HepG2 (cell line): ENCODE data around the gene GDE1. TPM values are rescaled to one million over a fixed set of nuclear protein-coding genes. Genes with fewer than 3 reads are reported as not detected.
A peak's percentile ranks its signal among the peaks of the same experiment; 100 is the strongest.

Experiments used
- ATF1 ChIP-seq: IDR thresholded peaks from 2 replicates; pipeline ENCODE4 v1.6.1; 2016; ENCODE audit warnings: mild to moderate bottlenecking, control low read depth
- BHLHE40 ChIP-seq: IDR thresholded peaks from 2 replicates; pipeline ENCODE4 v1.6.1; 2011; ENCODE audit warnings: low read length, improper control_type of control experiment
- ERF ChIP-seq: IDR thresholded peaks from 2 replicates; pipeline ENCODE4 v1.6.1; 2018; ENCODE audit warnings: missing biosample characterization, missing genetic modification reagents
- IRX3 ChIP-seq: sonication (generic); formaldehyde crosslinking; IDR thresholded peaks from 2 replicates; pipeline ENCODE4 v1.8.1; 2023; ENCODE audit warnings: mild to moderate bottlenecking, low read depth, missing genetic modification reagents, borderline replicate concordance
- MAF1 ChIP-seq: sonication (generic); formaldehyde crosslinking; IDR thresholded peaks from 2 replicates; pipeline ENCODE4 v1.5.0; 2020; ENCODE audit warnings: missing genetic modification reagents, borderline replicate concordance
- NCOA5 ChIP-seq: sonication (generic); formaldehyde crosslinking; IDR thresholded peaks from 2 replicates; pipeline ENCODE4 v1.4.0; 2020; ENCODE audit warnings: missing genetic modification reagents
- SALL1 ChIP-seq: sonication (generic); formaldehyde crosslinking; IDR thresholded peaks from 2 replicates; pipeline ENCODE4 v1.8.0; 2022; ENCODE audit warnings: mild to moderate bottlenecking, missing genetic modification reagents
- TAF1 ChIP-seq: sonication (generic); formaldehyde crosslinking; IDR thresholded peaks from 2 replicates; pipeline ENCODE4 v1.4.0; 2020; ENCODE audit warnings: missing genetic modification reagents
- TCF7L2 ChIP-seq: IDR thresholded peaks from 2 replicates; pipeline ENCODE4 v1.6.1; 2011; ENCODE audit warnings: mild to moderate bottlenecking, low read depth, low read length, moderate library complexity
- TEAD2 ChIP-seq: sonication (generic); formaldehyde crosslinking; IDR thresholded peaks from 2 replicates; pipeline ENCODE4 v1.9.0; 2021; ENCODE audit warnings: missing genetic modification reagents
- ZNF607 ChIP-seq: sonication (generic); formaldehyde crosslinking; IDR thresholded peaks from 2 replicates; pipeline ENCODE4 v1.5.1; 2020; ENCODE audit warnings: missing genetic modification reagents, mild to moderate bottlenecking, borderline replicate concordance
- polyA plus RNA-seq, 8 experiments: library from polyadenylated mRNA; depleted of rRNA in 3 of 8; stranded (reverse) in 7 of 8; unstranded in 1 of 8; fragments of >200 nt; fragmentation: Illumina TruSeq in 4 of 8; extraction: Trizol in 4 of 8; gene quantifications; 2 replicates each; pipeline versions ENCODE4 v1.2.1 to v1.2.3, GENCODE V29; 2011 to 2016; ENCODE audit warnings: low read depth in 4 of 8, missing spikeins in 1 of 8, mixed read lengths in 1 of 8; ENCODE audit not compliant: insufficient read depth in 1 of 8
- total RNA-seq, 5 experiments: library from RNA; depleted of rRNA; stranded (reverse); fragments of >200 nt; fragmentation: Illumina TruSeq; extraction: Trizol; gene quantifications; 2 replicates each; pipeline ENCODE4 v1.2.3, GENCODE V29; 2016; ENCODE audit warnings: low read depth in 1 of 5
- TF ChIP-seq, protein P1 (sequence below), 2 experiments: sonication (generic) in 1 of 2; formaldehyde crosslinking in 1 of 2; IDR thresholded peaks; 2 replicates each; pipeline versions ENCODE4 v1.6.1 to v1.9.0; 2014 to 2022; ENCODE audit warnings: antibody characterized with exemption in 1 of 2, borderline replicate concordance in 1 of 2, inconsistent platforms in 1 of 2, low read depth in 1 of 2, missing genetic modification reagents in 1 of 2
- TF ChIP-seq, protein P2 (sequence below), 2 experiments: sonication (generic) in 1 of 2; formaldehyde crosslinking in 1 of 2; IDR thresholded peaks; 2 replicates each; pipeline versions ENCODE4 v1.4.0 to v1.6.1; 2018 to 2020; ENCODE audit warnings: missing genetic modification reagents in 2 of 2, borderline replicate concordance in 1 of 2, low read depth in 1 of 2, mild to moderate bottlenecking in 1 of 2, missing biosample characterization in 1 of 2
- TF ChIP-seq, protein P3 (sequence below): fragments of 450-650 bp; IDR thresholded peaks from 2 replicates; pipeline ENCODE4 v1.6.1; 2017; ENCODE audit warnings: mild to moderate bottlenecking
- TF ChIP-seq, protein P4 (sequence below): sonication (generic); formaldehyde crosslinking; IDR thresholded peaks from 2 replicates; pipeline ENCODE4 v1.4.0; 2020; ENCODE audit warnings: missing genetic modification reagents
- TF ChIP-seq, protein P5 (sequence below): sonication (generic); formaldehyde crosslinking; IDR thresholded peaks from 2 replicates; pipeline ENCODE4 v1.5.0; 2020; ENCODE audit warnings: missing genetic modification reagents, mild to moderate bottlenecking, borderline replicate concordance

GDE1 gene
- total and polyA plus RNA-seq, 2 of the 13 experiments (the other 11 are each of a cell fraction or from before 2014, with no cell fraction given) = 35.9 to 59.0 TPM

DNA sequence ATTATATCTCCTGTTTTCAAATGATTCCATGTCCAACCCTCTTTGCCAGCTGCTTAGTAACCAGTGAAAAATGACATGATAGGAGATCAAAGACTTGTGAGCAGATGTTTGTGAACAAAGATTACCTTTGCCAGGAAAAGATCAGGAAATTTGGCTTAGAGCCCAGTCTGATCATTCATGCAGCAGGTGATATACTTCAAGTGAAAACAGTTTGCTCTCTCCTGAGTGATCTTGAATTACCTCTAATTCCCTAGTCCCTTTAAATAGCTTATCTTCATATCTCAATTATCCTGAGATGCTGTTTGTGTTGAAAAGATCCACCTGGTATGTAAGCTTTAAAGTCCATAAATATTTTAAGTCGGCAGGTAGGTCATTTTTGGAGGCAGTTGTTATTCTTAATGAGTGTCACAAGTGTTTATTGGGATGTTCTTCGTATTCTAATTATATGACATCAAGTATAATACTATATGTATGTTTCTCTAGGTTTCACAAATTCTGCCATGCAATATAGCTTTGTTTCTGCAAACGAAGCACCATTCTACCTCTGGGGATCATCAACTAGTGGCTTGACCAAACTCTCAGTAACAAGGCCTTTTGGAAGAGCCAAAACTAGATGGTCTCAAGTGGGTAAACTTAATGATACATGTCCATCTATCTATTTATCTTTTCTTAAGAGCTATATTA, 20.4 kb upstream of the GDE1 start (continued):
- TF ChIP-seq, protein P1, sequence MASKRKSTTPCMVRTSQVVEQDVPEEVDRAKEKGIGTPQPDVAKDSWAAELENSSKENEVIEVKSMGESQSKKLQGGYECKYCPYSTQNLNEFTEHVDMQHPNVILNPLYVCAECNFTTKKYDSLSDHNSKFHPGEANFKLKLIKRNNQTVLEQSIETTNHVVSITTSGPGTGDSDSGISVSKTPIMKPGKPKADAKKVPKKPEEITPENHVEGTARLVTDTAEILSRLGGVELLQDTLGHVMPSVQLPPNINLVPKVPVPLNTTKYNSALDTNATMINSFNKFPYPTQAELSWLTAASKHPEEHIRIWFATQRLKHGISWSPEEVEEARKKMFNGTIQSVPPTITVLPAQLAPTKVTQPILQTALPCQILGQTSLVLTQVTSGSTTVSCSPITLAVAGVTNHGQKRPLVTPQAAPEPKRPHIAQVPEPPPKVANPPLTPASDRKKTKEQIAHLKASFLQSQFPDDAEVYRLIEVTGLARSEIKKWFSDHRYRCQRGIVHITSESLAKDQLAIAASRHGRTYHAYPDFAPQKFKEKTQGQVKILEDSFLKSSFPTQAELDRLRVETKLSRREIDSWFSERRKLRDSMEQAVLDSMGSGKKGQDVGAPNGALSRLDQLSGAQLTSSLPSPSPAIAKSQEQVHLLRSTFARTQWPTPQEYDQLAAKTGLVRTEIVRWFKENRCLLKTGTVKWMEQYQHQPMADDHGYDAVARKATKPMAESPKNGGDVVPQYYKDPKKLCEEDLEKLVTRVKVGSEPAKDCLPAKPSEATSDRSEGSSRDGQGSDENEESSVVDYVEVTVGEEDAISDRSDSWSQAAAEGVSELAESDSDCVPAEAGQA (IDR thresholded peaks at IDR 0.05; ENCODE audit: low read depth) = no peak
- TF ChIP-seq, protein P1 (CRISPR knock-in tag; IDR thresholded peaks at IDR 0.05; ENCODE audit: borderline replicate concordance) = peak; percentile 28; the same call in 1 of the 2 replicates
- TF ChIP-seq TEAD2 (CRISPR knock-in tag) = no peak
- TF ChIP-seq SALL1 (CRISPR knock-in tag) = peak; percentile 89; the same call in 1 of the 2 replicates
- TF ChIP-seq, protein P2, sequence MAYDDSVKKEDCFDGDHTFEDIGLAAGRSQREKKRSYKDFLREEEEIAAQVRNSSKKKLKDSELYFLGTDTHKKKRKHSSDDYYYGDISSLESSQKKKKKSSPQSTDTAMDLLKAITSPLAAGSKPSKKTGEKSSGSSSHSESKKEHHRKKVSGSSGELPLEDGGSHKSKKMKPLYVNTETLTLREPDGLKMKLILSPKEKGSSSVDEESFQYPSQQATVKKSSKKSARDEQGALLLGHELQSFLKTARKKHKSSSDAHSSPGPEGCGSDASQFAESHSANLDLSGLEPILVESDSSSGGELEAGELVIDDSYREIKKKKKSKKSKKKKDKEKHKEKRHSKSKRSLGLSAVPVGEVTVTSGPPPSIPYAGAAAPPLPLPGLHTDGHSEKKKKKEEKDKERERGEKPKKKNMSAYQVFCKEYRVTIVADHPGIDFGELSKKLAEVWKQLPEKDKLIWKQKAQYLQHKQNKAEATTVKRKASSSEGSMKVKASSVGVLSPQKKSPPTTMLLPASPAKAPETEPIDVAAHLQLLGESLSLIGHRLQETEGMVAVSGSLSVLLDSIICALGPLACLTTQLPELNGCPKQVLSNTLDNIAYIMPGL (CRISPR knock-in tag; IDR thresholded peaks at IDR 0.05; ENCODE audit: borderline replicate concordance in 1 of 2, low read depth in 1 of 2) = no peak; a peak in 1 of 4 replicates
- TF ChIP-seq, protein P3, sequence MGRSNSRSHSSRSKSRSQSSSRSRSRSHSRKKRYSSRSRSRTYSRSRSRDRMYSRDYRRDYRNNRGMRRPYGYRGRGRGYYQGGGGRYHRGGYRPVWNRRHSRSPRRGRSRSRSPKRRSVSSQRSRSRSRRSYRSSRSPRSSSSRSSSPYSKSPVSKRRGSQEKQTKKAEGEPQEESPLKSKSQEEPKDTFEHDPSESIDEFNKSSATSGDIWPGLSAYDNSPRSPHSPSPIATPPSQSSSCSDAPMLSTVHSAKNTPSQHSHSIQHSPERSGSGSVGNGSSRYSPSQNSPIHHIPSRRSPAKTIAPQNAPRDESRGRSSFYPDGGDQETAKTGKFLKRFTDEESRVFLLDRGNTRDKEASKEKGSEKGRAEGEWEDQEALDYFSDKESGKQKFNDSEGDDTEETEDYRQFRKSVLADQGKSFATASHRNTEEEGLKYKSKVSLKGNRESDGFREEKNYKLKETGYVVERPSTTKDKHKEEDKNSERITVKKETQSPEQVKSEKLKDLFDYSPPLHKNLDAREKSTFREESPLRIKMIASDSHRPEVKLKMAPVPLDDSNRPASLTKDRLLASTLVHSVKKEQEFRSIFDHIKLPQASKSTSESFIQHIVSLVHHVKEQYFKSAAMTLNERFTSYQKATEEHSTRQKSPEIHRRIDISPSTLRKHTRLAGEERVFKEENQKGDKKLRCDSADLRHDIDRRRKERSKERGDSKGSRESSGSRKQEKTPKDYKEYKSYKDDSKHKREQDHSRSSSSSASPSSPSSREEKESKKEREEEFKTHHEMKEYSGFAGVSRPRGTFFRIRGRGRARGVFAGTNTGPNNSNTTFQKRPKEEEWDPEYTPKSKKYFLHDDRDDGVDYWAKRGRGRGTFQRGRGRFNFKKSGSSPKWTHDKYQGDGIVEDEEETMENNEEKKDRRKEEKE = no peak
- TF ChIP-seq TAF1 = no peak
- TF ChIP-seq, protein P4, sequence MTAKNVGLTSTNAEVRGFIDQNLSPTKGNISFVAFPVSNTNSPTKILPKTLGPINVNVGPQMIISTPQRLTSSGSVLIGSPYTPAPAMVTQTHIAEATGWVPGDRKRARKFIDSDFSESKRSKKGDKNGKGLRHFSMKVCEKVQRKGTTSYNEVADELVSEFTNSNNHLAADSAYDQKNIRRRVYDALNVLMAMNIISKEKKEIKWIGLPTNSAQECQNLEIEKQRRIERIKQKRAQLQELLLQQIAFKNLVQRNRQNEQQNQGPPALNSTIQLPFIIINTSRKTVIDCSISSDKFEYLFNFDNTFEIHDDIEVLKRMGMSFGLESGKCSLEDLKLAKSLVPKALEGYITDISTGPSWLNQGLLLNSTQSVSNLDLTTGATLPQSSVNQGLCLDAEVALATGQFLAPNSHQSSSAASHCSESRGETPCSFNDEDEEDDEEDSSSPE = 0 out of 2 replicates have a peak, but pooled peaks have one; percentile 45
- no peak for TF ChIP-seq NCOA5 (CRISPR knock-in tag)
- no peak for TF ChIP-seq MAF1 (CRISPR knock-in tag)
- TF ChIP-seq ERF (CRISPR knock-in tag) = peak; percentile 96
- TF ChIP-seq BHLHE40 = 0 out of 2 replicates have a peak, but pooled peaks have one; percentile 32
- TF ChIP-seq TCF7L2 = peak; percentile 91
- TF ChIP-seq, protein P5, sequence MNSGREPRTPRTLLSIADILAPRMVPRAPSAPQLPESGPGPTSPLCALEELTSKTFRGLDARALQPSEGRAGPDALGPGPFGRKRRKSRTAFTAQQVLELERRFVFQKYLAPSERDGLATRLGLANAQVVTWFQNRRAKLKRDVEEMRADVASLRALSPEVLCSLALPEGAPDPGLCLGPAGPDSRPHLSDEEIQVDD (CRISPR knock-in tag) = no peak
- TF ChIP-seq ZNF607 (CRISPR knock-in tag) = peak; percentile 79; the same call in 1 of the 2 replicates
- no peak for TF ChIP-seq IRX3 (CRISPR knock-in tag)
- peak; percentile 50; the same call in 1 of the 2 replicates for TF ChIP-seq ATF1 (CRISPR knock-in tag)
